Activated CD4-positive, alpha-beta T cell treated with anti-CD3 and anti-CD28 coated beads, Interleukin-2, Interleukin-4, amounts not matched to agents 100 ng/mL and 50 ng/mL, durations not matched to agents 16 hours and 8 hours (primary cell): ENCODE measurements around the gene DNMBP.
"Not testable (repeated sequence)": the region's sequence is repeated elsewhere in the genome, so short reads cannot be mapped to it uniquely, and the experiment has no call there.

ENCODE experiments used
- DNase-seq: peaks from one replicate; pipeline ENCODE4 v3.0.0-alpha.2; 2020; ENCODE audit warnings: low spot score

DNMBP gene

GRCh38 chr10:99984211-99985034 lies 25.3 kb downstream of the DNMBP start:
- DNase-seq = no peak

- no peak for DNase-seq
Measured at GRCh38 chr10:99983280-99983988, 26.3 kb downstream of the DNMBP start.

GRCh38 chr10:99982728-99983127 lies 27.0 kb downstream of the DNMBP start:
- DNase-seq = no peak

GRCh38 chr10:99981581-99982199 lies 28.1 kb downstream of the DNMBP start:
- no peak for DNase-seq

GRCh38 chr10:99979066-99979685 lies 30.6 kb downstream of the DNMBP start:
- no peak for DNase-seq

GRCh38 chr10:99977916-99978315 lies 31.8 kb downstream of the DNMBP start:
- no peak for DNase-seq

GRCh38 chr10:99976886-99977665 lies 32.7 kb downstream of the DNMBP start:
- no peak for DNase-seq

- no peak for DNase-seq
Measured at GRCh38 chr10:99975942-99976809, 33.6 kb downstream of the DNMBP start.

GRCh38 chr10:99975106-99975829 lies 34.5 kb downstream of the DNMBP start:
- no peak for DNase-seq

- DNase-seq = no peak
Measured at GRCh38 chr10:99973190-99973589, 36.6 kb downstream of the DNMBP start.

GRCh38 chr10:99967961-99968360 lies 41.8 kb downstream of the DNMBP start:
- DNase-seq = no peak

- DNase-seq = peak; percentile 17
Measured at GRCh38 chr10:99966306-99966705, 43.4 kb downstream of the DNMBP start.

GRCh38 chr10:99965700-99966099 lies 44.0 kb downstream of the DNMBP start:
- no peak for DNase-seq

- DNase-seq = no peak
Measured at GRCh38 chr10:99964791-99965190, 45.0 kb downstream of the DNMBP start.

GRCh38 chr10:99963467-99964165 lies 46.1 kb downstream of the DNMBP start:
- not testable (repeated sequence) for DNase-seq

- no peak for DNase-seq
Measured at GRCh38 chr10:99958806-99959205, 50.9 kb downstream of the DNMBP start.

- DNase-seq = no peak
Measured at GRCh38 chr10:99958302-99958701, 51.4 kb downstream of the DNMBP start.

- DNase-seq = not testable (repeated sequence)
Measured at GRCh38 chr10:99953510-99953909, 56.2 kb downstream of the DNMBP start.

GRCh38 chr10:99952799-99953198 lies 56.9 kb downstream of the DNMBP start:
- DNase-seq = no peak
